Gastroesophageal sphincter (tissue), 4 donors: ENCODE data around the gene METTL24. TPM values are rescaled to one million over a fixed set of nuclear protein-coding genes. Genes with fewer than 3 reads are reported as not detected.

Source experiments
- ATAC-seq: fragments of 150-250 bp; one replicate; pipeline ENCODE4 v1.9.1; 2016; ENCODE audit warnings: mild to moderate bottlenecking, moderate library complexity
- H3K27ac ChIP-seq, 4 donors: fragments of 200-600 bp; sonication (generic) in 3 of 4; 1 replicate in 3 of 4; 2 replicates in 1 of 4; pipeline ENCODE4 v1.5.1; 2016 to 2019
- H3K27me3 ChIP-seq: fragments of 200-600 bp; sonication (generic); one replicate; pipeline ENCODE4 v1.5.1; 2019
- H3K36me3 ChIP-seq, 2 donors: fragments of 200-600 bp; sonication (generic); one replicate each; pipeline ENCODE4 v1.5.1; 2019; ENCODE audit warnings: control low read depth in 1 of 2
- H3K4me1 ChIP-seq, 3 donors: fragments of 200-600 bp; sonication (generic); 1 replicate in 2 of 3; 2 replicates in 1 of 3; pipeline ENCODE4 v1.5.1; 2016 to 2019; ENCODE audit warnings: control low read depth in 2 of 3
- H3K4me3 ChIP-seq, 2 donors: fragments of 200-600 bp; sonication (generic); one replicate each; pipeline ENCODE4 v1.5.1; 2019; ENCODE audit warnings: mild to moderate bottlenecking in 1 of 2, moderate library complexity in 1 of 2
- H3K9me3 ChIP-seq, 3 donors: fragments of 200-600 bp; sonication (generic); one replicate each; pipeline ENCODE4 v1.5.1; 2017 to 2019; ENCODE audit warnings: control low read depth in 2 of 3
- CTCF ChIP-seq, 4 experiments: fragments of 200-600 bp in 2 of 4; fragments of 450-650 bp in 2 of 4; sonication (generic) in 1 of 4; IDR thresholded peaks; one replicate each; pipeline ENCODE4 v1.5.1; 2017 to 2019; ENCODE audit warnings: antibody characterized with exemption in 4 of 4, mild to moderate bottlenecking in 2 of 4, moderate library complexity in 2 of 4
- EP300 ChIP-seq: sonication (generic); formaldehyde crosslinking; IDR thresholded peaks from one replicate; pipeline ENCODE4 v1.6.1; 2017; ENCODE audit warnings: antibody characterized with exemption, mild to moderate bottlenecking
- POLR2A ChIP-seq, 2 donors: fragments of 450-650 bp; IDR thresholded peaks; one replicate each; pipeline ENCODE4 v1.6.1; 2017; ENCODE audit warnings: antibody characterized with exemption in 2 of 2, mild to moderate bottlenecking in 2 of 2, moderate library complexity in 1 of 2
- POLR2AphosphoS5 ChIP-seq: sonication (generic); formaldehyde crosslinking; IDR thresholded peaks from one replicate; pipeline ENCODE4 v1.6.1; 2017; ENCODE audit warnings: antibody characterized with exemption
- WGBS, 2 donors: methylation state at CpG; one replicate each; pipeline ENCODE4 v1.1.5; 2018; ENCODE audit warnings: low coverage in 1 of 2; 5-methylcytosine and 5-hydroxymethylcytosine counted together
- total RNA-seq, 4 donors: library from RNA; depleted of rRNA; stranded (reverse); fragments of >200 nt; gene quantifications; one replicate each; pipeline ENCODE4 v1.1.0, GENCODE V29; 2016

The METTL24 gene
- total RNA-seq, 4 donors from 2014 or later: 18.6 to 33.6 (median 24.4) TPM

GRCh38 chr6:110232450-110232849 lies 125.7 kb downstream of the METTL24 start:
- WGBS, 2 donors: 39 to 73% methylated on average over 2 of the region's 2 CpGs
- peaks cover 3 to 38% of the 10 kb centered on the region in 2 donors for H3K36me3 ChIP-seq
- peak overlapping the region in 2 of 4 donors; percentile 29 to 39 for H3K27ac ChIP-seq
- peak; percentile 52 for TF ChIP-seq POLR2AphosphoS5
- TF ChIP-seq EP300: no peak
- H3K9me3 ChIP-seq: no peaks in the 10 kb centered on the region
- ATAC-seq: peak; percentile 41
- no peaks in the 10 kb centered on the region for H3K27me3 ChIP-seq
- H3K4me3 ChIP-seq: no peak overlapping the region
- peaks cover 0 to 14% (median 4%) of the 10 kb centered on the region in 3 donors for H3K4me1 ChIP-seq

- no peak for TF ChIP-seq EP300
- TF ChIP-seq POLR2AphosphoS5: no peak
- no peak for TF ChIP-seq CTCF (IDR thresholded peaks at IDR 0.05)
- Histone ChIP-seq H3K27me3 (no peaks in the 10 kb centered on the region), H3K4me1 (no peaks in the 10 kb centered on the region), H3K36me3 (peaks cover 6 to 76% of the 10 kb centered on the region in 2 donors), H3K9me3 (no peaks in the 10 kb centered on the region), H3K27ac (no peak overlapping the region), H3K4me3 (no peak overlapping the region)
- WGBS, 2 donors: 90 to 100% methylated on average over 1 of the region's 1 CpG
- ATAC-seq: no peak
Observed at GRCh38 chr6:110226261-110226660, 131.9 kb downstream of the METTL24 start.

GRCh38 chr6:110221738-110222137 lies 136.4 kb downstream of the METTL24 start:
- Histone ChIP-seq H3K9me3 (no peaks in the 10 kb centered on the region), H3K4me3 (no peak overlapping the region), H3K27ac (no peak overlapping the region), H3K27me3 (no peaks in the 10 kb centered on the region), H3K4me1 (no peaks in the 10 kb centered on the region), H3K36me3 (peaks cover 0 to 95% of the 10 kb centered on the region in 2 donors)
- no peak for TF ChIP-seq EP300
- no peak for TF ChIP-seq POLR2AphosphoS5
- no peak for TF ChIP-seq POLR2A (IDR thresholded peaks at IDR 0.05)
- no peak for TF ChIP-seq CTCF (IDR thresholded peaks at IDR 0.05)
- no peak for ATAC-seq

- peaks cover 4 to 98% of the 10 kb centered on the region in 2 donors for H3K36me3 ChIP-seq
- H3K27me3 ChIP-seq: no peaks in the 10 kb centered on the region
- no peak overlapping the region for H3K27ac ChIP-seq
- no peak for ATAC-seq
- H3K9me3 ChIP-seq: no peaks in the 10 kb centered on the region
- whole genome bisulfite sequencing, 2 donors: 73 to 76% methylated on average over 2 of the region's 2 CpGs
- TF ChIP-seq CTCF (IDR thresholded peaks at IDR 0.05) (no peak), EP300 (no peak), POLR2A (IDR thresholded peaks at IDR 0.05) (no peak), POLR2AphosphoS5 (no peak)
- H3K4me3 ChIP-seq: no peak overlapping the region
- no peaks in the 10 kb centered on the region for H3K4me1 ChIP-seq
Observed at GRCh38 chr6:110217266-110217665, 140.9 kb downstream of the METTL24 start.

GRCh38 chr6:110216140-110216539 lies 142.0 kb downstream of the METTL24 start:
- peaks cover 5 to 100% of the 10 kb centered on the region in 2 donors for H3K36me3 ChIP-seq
- H3K4me3 ChIP-seq: no peak overlapping the region
- no peaks in the 10 kb centered on the region for H3K9me3 ChIP-seq
- 79 to 85% methylated on average over 4 to 5 of the region's 5 CpGs for WGBS, 2 donors
- no peak for TF ChIP-seq POLR2AphosphoS5
- TF ChIP-seq POLR2A (IDR thresholded peaks at IDR 0.05): no peak
- TF ChIP-seq CTCF (IDR thresholded peaks at IDR 0.05): no peak
- no peak for TF ChIP-seq EP300
- H3K4me1 ChIP-seq: no peaks in the 10 kb centered on the region
- no peaks in the 10 kb centered on the region for H3K27me3 ChIP-seq
- no peak for ATAC-seq
- H3K27ac ChIP-seq: no peak overlapping the region

- peaks cover 5 to 90% of the 10 kb centered on the region in 2 donors for H3K36me3 ChIP-seq
- TF ChIP-seq POLR2A (IDR thresholded peaks at IDR 0.05) (no peak), EP300 (no peak), CTCF (IDR thresholded peaks at IDR 0.05) (no peak), POLR2AphosphoS5 (no peak)
- H3K9me3 ChIP-seq: no peaks in the 10 kb centered on the region
- no peaks in the 10 kb centered on the region for H3K27me3 ChIP-seq
- 50 to 67% methylated on average over 1 of the region's 1 CpG for WGBS, 2 donors
- H3K27ac ChIP-seq: no peak overlapping the region
- no peaks in the 10 kb centered on the region for H3K4me1 ChIP-seq
- no peak for ATAC-seq
- H3K4me3 ChIP-seq: no peak overlapping the region
Observed at GRCh38 chr6:110214338-110214737, 143.8 kb downstream of the METTL24 start.
